T-helper 1 cell treated with Interleukin-12 subunit alpha and Interleukin-12 subunit beta and Interleukin-4 antibody, amounts not matched to agents 30 ng/mL and 1 ng/mL, for 36 hours (primary cell): ENCODE measurements around the gene SKAP1. TPM values are rescaled to one million over a fixed set of nuclear protein-coding genes. Genes with fewer than 3 reads are reported as not detected.

Experiments
- intact Hi-C: fragments of 100-400 bp; cut with micrococcal nuclease; formaldehyde crosslinking; loops from one replicate; pipeline ENCODE4 v1.15.1; 2024
- total RNA-seq: library from RNA; stranded (reverse); gene quantifications from 2 replicates; pipeline ENCODE4 v1.2.3, GENCODE V29; 2022

Gene SKAP1
- total RNA-seq, 1 donor from 2014 or later: 84.4 TPM

DNA sequence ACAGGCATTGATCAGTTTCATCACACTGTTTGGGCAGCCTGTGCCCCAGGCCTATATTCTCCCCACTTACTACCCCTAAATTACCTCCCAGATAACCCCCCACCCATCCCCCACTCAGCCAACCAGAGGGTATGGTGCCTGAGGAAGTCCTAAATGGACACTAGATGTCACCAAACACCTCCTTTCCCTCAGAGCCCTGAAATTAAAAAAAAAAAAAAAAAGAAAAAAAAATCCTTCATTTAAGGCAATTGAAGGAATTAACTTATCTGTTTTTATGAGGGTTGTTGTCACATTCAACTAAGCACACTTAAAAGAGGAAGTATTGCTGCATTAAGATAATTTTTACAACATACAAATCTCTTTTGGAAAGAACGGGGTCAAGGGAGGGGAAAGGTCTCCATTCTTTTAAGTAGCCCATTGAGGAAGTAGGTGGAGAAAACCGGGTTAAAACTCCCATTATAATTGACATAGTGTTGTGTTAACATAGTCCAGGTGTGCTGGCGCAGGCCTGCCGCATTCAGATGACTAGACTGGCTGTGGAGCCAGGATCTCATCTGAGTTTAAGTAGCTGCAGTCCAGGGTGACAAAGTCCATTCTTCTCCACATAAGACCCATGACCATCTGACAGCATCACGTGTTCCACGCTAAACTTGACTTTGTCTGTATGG lies 276.2 kb downstream of the SKAP1 start:
- intact Hi-C loops: no loop called here

DNA sequence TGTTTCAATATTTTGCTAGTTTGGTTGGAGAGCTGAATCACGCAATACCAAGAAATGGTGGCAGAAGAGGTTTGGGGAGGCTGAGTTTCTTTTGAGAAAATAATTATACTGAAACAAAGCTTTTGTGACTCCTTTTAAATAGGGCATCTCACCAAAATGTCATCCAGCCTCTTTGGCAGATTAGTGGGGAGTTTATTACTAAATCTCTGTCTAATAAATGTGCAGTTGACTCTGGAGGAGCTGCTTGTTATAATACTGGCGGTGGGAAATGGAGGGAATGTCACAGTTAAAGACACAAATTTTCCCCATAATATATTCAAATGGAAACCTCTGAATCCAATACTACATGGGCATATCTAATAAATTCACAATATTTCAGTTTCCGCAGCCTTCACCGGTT lies 277.7 kb downstream of the SKAP1 start:
- intact Hi-C loops: no loop called here

DNA sequence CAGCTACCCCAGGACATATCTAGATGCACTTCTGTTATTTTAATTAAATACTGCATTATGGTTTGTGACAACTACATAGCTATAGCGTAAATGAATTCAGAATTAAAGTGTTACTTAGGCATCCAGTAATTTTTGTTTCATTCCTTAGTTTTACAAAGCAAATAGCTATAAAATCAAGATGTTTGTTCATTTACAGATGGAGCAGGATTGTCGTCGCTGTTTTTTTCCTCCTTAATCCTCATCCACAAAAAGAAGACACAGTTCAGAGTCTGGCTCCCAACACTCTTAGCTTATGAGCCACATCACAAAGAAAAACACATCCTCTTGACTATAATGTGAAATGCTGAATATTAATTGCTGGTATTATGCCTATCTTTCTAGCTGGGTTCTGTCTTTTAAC lies 278.8 kb downstream of the SKAP1 start:
- intact Hi-C loops: no loop called here

DNA sequence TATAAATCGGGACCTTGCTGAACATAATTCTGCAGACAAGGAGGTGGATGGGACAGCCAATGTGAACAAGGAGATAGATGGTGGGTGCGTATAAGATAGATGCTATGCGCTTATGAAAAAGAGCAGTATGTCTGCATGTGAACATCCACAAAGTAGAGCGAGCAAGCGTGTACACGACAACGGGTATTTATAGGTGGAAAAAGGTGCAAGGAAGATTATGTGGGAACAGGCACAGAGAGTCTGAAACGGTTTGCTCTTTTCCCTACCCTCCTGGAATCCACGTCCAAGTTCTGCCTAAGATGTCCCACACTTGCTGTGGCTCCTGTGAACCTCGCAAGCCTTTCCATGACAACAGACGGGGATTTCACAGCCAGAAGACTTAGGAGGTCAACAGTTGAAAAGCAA lies 279.4 kb downstream of the SKAP1 start:
- intact Hi-C loops: no loop called here

DNA sequence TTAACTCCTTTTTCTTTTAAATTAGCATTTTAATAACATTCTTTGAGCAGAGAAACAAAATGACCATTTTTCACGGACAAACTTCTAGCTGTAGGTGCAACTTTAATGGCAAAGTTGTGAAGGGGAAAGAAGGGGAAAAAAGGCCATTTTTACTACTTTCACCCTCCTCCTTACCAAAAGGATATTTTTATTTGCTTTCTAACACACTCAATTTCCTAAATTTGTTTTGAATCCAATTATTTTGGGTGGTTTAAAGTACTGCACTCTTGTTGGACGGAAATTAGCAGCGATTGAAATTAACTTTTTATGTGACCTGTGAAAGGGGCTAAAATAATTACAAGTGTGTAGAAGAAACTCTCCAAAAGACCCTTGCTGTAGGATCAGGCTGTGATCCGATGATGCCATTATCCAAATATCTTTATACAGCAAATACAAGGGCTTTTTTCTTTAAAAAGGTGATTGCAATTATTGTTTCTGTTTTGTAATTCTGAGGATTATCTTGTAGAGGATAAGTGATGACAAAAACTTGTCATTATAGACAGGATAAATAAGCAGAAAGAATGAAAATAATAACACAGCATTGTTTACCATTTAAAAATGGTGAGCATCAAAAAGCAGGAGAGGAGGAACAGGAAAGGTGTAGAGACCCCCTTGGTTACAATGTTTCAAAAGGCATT lies 280.1 kb downstream of the SKAP1 start:
- intact Hi-C loops: no loop called here

DNA sequence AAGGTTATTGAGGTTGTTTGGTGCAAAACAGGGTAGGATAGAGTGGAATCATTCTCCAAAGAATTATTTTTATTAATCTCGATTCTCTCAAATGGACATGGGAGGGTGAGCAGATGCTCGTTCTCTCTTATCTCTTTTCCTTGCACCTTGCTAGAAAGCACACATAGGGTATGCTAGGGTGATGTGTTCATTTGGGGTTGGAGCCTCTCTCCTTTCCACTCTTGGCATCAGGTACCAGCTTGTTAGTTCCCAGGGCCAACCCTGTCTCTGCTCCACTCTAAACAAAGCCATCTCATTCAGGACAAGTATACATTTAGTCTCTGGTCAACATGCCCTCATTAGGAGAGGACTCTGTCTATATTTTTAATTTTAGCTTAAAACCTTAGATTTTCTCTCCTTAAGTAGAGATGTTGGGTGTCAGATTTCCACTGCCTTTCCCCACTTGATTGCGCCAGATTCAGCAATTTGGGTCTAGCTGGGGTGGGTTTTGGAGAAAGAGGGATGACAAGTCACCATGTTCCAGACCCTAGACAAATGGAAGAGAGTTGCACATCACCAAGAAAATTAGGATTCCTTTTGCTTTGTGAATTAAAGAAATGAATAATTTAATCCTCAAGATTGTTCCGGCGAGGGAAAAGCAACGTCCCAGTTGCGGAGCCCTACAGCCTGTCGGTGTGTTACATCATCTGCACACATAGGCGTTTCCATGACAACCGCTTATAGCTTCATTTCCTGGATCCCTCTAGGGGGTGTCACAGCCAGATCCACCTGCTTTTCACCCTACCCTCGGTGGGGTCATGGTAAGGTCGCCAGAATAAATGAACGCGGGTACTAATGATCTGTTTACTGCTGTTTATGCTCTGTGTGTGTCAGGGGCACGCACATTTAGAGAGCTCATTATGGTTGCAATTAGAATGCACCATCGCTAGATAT lies 280.9 kb downstream of the SKAP1 start:
- intact Hi-C loops: no loop called here

DNA sequence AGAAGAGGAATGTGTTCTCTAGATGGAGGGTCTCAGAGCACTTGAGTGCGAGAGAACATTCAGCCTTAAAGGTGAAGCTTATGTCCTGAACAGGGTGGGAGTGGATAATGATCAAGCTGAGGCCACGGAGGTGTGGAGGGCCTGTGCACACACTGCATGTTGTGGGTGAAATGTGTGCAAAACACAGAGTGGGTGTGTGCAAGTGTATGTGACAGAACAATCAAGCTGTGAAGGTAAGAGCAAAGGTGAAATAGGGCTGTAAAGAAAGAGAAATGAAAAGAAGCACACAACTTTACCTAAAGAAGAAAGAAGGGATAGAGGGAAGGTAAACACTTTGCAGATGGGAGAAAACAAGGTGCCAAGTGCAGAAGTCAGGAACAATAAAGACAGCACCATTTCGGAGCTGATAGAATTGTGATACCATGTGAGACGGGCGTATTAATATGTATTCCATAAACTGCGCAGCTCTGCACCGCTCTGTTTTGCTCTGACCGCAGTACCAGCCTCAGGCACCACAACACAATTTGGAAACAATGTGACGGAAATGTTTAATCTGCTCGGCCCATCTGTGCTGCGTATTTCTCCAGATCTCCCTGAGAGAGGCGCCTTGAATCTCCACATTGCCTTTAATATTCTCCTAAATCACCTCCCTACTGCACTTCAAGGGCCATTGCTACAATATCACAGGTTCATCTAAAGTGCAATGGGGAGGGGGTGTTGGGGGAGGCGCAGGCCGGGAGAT lies 281.8 kb downstream of the SKAP1 start:
- intact Hi-C loops: no loop called here

DNA sequence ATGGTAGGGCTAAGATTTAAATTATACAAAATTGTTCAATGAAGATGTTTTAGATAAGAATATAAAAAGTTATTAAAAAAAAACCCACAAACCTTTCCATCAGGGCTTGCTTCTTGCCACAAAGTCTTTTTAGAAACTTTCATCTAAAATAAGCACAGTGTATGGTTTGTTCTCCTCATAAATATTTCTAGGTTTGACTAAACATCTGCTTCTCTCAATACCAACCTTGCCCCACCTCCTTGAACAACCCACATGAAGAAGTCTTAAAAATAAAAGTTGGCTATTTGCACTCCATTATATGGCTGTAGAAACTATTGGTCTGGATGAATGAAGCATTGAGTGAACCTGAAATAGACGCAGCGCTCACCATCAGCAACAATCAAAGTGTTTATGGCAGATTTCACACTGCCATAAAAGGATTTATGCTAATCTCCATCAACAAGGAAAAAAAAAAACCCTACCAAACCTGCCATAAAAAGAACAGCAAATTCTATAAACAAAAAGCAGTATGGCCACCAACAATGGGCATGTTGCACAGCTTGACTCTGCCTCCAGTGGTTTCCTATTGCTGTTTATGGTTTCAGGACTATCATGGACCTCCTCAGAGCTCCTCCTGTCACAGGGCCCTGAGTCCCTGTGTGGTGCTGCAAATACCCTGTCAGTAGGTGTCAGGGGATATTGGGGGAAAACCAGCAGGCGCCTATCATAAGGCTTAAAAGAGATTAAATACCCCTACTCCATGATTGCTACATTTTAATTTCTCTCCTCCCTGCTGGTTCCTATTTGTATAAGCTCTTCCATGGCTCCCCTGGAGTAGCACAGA lies 284.8 kb downstream of the SKAP1 start:
- intact Hi-C loops: no loop called here

DNA sequence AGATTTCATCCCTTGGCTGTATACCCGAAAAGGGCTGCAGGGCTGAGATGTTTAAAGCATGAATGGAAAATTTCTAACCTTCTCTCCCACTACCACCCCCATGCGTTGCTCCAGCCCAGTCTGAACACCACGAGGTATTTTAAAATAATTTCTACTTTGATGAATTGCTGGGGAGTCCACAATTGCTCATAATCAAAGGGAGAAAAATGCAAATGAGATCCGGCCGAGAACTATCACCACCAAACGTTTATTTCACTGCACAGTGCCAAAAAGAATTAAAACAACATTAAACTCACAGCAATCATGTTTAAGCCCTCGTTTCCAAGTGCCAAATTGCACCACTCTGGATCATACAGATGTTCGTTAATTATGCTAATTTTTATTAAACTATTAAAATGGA lies 285.8 kb downstream of the SKAP1 start:
- intact Hi-C loops: no loop called here

DNA sequence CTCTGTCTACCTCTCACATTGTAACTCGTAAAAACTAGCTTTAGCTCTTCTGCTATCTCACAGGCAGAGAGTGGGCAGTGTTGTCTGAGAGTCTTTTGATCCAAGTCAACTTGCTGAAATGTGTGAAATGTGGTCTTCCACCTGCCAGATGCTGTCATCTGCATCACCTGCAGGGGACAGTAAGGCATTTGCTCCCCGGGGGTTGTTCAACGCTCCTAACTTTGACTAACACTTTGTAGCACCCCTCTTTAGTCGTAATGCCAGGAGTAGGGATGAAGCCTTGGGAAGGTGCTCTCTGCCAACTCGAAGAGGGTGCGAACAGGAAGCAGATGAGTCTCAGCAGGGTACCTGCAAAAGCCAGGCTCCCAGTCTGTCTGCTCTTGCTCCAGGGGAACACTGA lies 286.4 kb downstream of the SKAP1 start:
- intact Hi-C loops: no loop called here

DNA sequence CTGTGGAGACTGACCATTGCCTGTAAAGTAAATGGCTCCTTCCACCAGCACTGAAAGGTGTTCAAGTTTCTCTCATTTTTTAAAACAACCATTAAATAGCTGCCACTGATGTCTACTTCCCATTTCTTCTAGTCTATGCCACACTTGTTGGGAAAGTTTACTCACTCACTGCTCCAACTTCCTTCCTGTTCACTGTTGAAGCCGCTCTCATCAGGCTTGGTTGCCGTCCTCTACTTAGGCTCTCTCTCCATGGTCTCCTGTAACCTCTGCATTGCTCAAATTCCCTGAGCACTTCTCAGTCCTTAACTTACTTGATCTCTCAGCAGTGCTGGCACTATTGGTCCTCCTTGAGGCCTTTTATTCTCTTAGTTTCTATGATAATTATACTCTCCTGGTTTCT lies 290.1 kb downstream of the SKAP1 start:
- intact Hi-C loops: loop anchor here (10.0 kb wide), 1 partner anchor 455 kb away; the partner anchor contains the start of genes HOXB3 and HOXB5

DNA sequence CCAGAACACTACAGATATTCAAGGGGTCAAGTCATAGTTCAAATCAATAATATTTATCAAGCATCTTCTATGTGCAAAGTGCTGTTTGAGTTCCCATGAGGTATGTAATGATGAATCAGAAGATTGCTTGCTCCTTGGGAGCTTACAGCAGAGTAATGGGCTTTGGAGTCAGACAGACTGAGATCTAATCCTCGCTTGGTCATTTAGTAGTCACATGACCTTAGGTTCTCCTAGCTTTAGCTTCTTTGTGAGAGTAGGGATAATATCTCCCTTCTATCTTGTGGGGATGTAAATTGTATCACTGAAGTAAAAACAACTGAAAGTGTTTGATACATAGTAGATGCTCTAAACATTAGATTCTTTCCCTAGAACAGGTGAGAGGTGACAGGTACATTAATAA lies 292.4 kb downstream of the SKAP1 start:
- intact Hi-C loops: loop anchor here (10.0 kb wide), 1 partner anchor 457 kb away; the partner anchor contains the start of genes HOXB3 and HOXB5

DNA sequence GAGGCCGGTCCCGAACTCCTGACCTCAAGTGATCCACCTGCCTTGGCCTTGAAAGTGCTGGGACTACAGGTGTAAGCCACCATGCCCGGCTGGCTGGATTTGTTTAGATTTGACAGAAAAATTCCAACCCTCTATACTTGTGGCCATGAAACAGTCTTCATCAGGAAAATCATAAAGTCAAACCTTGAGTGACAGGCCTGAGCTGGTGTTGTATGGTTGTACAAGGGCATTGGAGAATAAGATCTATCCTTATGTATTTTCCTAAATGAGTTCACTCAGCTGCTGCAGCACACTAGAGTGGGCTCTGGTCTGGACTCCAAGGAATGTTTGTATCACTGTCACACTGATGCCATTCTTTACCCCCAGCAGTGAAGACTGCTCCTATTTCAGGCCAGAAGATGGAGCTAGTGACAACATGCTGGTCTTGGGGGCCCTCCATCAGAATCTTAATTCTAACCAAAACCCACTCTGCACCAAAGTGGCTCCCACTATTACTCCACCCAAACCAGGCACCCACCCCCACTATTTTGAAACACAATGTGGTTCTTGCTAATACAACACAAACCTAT lies 295.0 kb downstream of the SKAP1 start:
- intact Hi-C loops: loop anchor here (10.0 kb wide), 1 partner anchor 460 kb away; the partner anchor contains the start of genes HOXB3 and HOXB5

DNA sequence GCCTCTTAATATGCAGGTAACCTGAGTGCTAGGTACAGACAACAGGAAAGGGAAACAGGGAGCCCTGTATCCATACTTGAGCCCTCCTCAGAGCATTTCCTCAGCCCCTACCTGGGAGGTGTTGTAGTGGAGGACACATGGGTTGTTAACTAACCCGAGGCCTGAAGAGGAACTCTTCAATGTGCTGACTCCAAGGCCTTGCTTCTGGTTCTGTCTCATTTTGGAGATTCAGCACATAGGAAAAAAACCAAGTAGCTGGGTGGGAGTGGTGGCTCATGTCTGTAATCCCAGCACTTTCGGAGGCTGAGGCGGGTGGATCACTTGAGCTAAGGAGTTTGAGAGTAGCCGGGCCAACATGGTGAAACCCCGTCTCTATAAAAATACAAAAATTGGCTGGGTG lies 297.6 kb downstream of the SKAP1 start:
- intact Hi-C loops: loop anchor here (10.0 kb wide), 1 partner anchor 462 kb away; the partner anchor contains the start of genes HOXB3 and HOXB5

DNA sequence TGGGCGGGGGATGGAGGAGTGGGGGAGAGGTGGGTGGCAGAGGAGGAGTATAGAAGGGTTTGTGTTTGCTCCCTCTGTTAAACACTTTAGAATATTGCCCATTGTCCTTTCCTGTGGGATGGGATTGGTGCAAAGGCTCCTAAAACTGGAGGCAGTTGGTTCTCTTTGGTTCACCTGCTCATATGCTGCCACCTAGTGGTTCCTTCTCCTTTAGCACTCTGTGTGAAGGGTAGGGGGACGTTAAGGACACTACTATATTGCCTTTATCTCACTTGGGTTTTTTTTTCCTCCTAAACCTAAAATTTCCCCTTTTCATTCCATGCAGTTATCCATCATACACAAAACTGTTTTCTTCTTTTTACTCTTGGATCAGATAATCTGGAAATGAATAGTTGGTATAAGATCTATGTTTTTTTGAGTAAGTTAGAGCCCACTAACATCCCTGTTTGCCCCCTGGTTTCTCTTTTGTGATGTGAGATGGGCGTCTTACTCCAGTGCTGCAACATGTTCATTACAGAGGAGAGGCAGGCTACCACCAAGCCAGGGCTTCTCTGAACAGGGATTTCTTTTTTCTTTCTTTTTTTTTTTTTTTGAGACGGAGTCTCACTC lies 298.7 kb downstream of the SKAP1 start:
- intact Hi-C loops: loop anchor here (1.0 to 10.0 kb wide), 4 partner anchors 18 to 463 kb away; partner anchors contain the start of genes HOXB3 and HOXB5

DNA sequence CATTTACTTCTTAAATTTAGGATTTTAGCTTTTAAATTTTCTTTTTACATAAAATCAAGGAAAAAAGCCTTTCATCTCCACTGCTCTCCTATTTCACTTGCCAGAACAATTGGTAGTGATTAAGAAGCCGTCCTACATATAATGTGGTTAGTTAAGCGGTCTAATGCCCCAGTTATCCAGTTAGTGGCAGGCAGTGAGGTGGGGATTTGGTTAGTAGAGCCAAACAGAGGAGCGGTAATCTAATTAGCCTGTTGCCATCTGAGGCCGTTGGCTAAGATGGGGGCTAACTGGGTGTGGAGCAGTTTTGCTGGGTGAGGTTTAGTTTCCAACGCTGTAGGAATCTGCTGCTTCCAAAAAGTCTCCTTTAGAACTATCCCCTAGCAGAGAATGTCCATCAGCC lies 300.0 kb downstream of the SKAP1 start:
- intact Hi-C loops: loop anchor here (10.0 kb wide), 1 partner anchor 465 kb away; the partner anchor contains the start of genes HOXB3 and HOXB5

DNA sequence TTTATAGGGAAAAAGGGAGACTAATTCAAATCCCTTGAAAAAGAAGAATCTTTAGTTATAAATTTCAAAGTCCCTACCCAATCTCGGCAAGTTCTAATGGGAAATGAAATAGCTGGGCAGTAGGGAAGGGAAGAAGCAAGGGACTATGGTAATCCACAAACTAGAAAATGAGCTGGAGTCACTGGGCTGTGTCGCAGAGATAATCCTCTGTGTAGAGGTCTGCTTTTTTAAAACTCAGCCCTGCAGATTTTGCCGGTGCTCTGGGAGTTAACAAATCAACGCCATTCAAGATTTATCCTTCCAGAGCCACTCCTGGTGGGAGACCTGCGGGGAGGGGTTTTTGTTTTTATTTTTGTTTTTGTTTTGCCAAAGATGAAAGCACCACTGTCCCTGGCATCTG lies 301.6 kb downstream of the SKAP1 start:
- intact Hi-C loops: no loop called here

DNA sequence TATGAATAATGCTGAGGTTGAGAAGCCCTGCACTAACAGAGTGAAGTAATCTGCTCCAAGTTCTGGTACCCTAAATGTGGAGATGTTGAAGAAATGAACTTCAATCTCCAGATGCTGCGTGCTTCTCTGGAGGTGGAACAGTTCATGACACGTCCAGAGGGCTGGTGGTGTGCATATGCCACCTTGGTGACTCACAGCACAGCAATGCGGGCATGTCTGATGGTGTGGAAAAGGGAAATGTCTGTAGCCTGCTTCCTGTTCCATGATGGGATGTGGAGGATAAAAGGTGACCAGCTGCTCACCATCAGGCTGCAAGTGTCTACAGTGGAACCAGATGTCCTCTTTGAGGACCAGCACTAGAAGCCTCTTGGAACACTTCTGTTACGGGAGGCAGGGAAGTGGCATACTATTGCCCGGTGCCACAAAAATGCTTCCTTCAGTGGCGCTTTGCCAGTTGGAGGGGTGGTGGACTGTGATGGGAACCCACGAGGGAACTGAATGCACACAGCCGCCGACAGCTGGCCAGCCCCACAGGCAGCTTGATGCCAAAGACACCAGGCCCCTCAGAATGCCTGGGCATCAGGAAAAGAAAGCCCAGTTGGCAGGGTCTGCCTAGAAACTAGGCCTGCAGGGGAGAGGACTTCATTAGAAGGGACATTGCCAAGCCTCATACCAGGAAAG lies 302.5 kb downstream of the SKAP1 start:
- intact Hi-C loops: no loop called here

DNA sequence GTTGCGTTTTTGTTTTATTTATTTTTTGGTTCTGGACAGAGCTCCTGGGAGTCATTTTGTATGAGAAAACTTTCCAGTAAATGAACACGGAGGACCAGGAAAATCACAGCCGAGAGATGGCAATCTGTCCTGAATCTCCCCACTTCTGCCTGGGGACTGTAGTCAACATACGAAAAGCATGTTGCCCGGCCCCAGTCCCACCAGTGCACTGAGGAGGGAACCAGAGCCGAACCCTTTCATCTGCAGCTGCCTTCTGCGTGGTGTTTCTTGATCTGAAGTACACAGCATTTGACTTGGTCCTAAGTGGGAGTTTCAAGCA lies 303.5 kb downstream of the SKAP1 start:
- intact Hi-C loops: no loop called here
